HEK293 (cell line): ENCODE results near the gene ZBTB22.
A peak's percentile ranks its signal among the peaks of the same experiment; 100 is the strongest.

ENCODE experiments used
- CTCF ChIA-PET: fragments of 350-600 bp; formaldehyde crosslinking; extraction: SDS; loops from one replicate; lab custom pipeline; 2021; ENCODE audit warnings: antibody characterized with exemption; lab: Yijun Ruan, JAX
- POLR2A ChIA-PET: fragments of 300-600 bp; formaldehyde crosslinking; extraction: SDS; loops from one replicate; lab custom pipeline; 2020; ENCODE audit warnings: antibody characterized with exemption, inconsistent platforms; lab: Yijun Ruan, JAX
- H3K27ac ChIP-seq: fragments of 200-500 bp; sonication (Bioruptor generic); 2 replicates; pipeline ENCODE4 v1.5.1; 2014; ENCODE audit warnings: low read depth, low read length, control low read depth, inconsistent platforms; ENCODE audit errors: extremely low read depth
- H3K36me3 ChIP-seq, 2 experiments: fragments of 200-500 bp in 1 of 2; sonication (Bioruptor generic) in 1 of 2; 1 replicate in 1 of 2; 2 replicates in 1 of 2; pipeline ENCODE4 v1.5.1; 2014 to 2017; ENCODE audit warnings: inconsistent platforms in 2 of 2, low read length in 2 of 2; ENCODE audit not compliant: control insufficient read depth in 2 of 2, insufficient read depth in 1 of 2
- H3K4me1 ChIP-seq: fragments of 200-500 bp; sonication (Bioruptor generic); 2 replicates; pipeline ENCODE4 v1.5.1; 2014; ENCODE audit warnings: mild to moderate bottlenecking, low read length, inconsistent platforms; ENCODE audit not compliant: control insufficient read depth, insufficient read depth
- H3K4me3 ChIP-seq: 2 replicates; pipeline ENCODE4 v1.5.1; 2011; ENCODE audit warnings: low read depth, mild to moderate bottlenecking, control low read depth, low read length, moderate library complexity
- H3K9me3 ChIP-seq: fragments of 200-500 bp; sonication (Bioruptor generic); 2 replicates; pipeline ENCODE4 v1.5.1; 2014; ENCODE audit warnings: low read depth, low read length, inconsistent platforms; ENCODE audit not compliant: control insufficient read depth, insufficient read depth
- EGR2 ChIP-seq: fragments of 450-650 bp; formaldehyde crosslinking; IDR thresholded peaks from 2 replicates; pipeline ENCODE4 v1.5.1; 2016; ENCODE audit warnings: low read depth, missing biosample characterization, missing genetic modification characterization
- GLIS1 ChIP-seq: fragments of 450-650 bp; formaldehyde crosslinking; IDR thresholded peaks from 2 replicates; pipeline ENCODE4 v1.5.1; 2016; ENCODE audit warnings: missing biosample characterization, missing genetic modification characterization
- GLIS2 ChIP-seq: fragments of 450-650 bp; formaldehyde crosslinking; IDR thresholded peaks from 2 replicates; pipeline ENCODE4 v1.5.1; 2016; ENCODE audit warnings: missing biosample characterization, missing genetic modification characterization
- HOXC10 ChIP-seq: sonication (generic); formaldehyde crosslinking; IDR thresholded peaks from 2 replicates; pipeline ENCODE4 v1.8.1; 2023; ENCODE audit warnings: mild to moderate bottlenecking, missing genetic modification reagents
- KLF16 ChIP-seq: fragments of 450-650 bp; formaldehyde crosslinking; IDR thresholded peaks from 2 replicates; pipeline ENCODE4 v1.5.1; 2017; ENCODE audit warnings: missing biosample characterization, missing genetic modification characterization
- KLF7 ChIP-seq: fragments of 450-650 bp; formaldehyde crosslinking; IDR thresholded peaks from 2 replicates; pipeline ENCODE4 v1.5.1; 2016; ENCODE audit warnings: missing biosample characterization, missing genetic modification characterization, borderline replicate concordance
- KLF9 ChIP-seq: fragments of 450-650 bp; formaldehyde crosslinking; IDR thresholded peaks from 2 replicates; pipeline ENCODE4 v1.5.1; 2016; ENCODE audit warnings: missing biosample characterization, missing genetic modification characterization, low read depth
- SP2 ChIP-seq: fragments of 450-650 bp; formaldehyde crosslinking; IDR thresholded peaks from 2 replicates; pipeline ENCODE4 v1.5.1; 2016; ENCODE audit warnings: missing biosample characterization, missing genetic modification characterization
- TRIM28 ChIP-seq: IDR thresholded peaks from 2 replicates; pipeline ENCODE4 v1.6.1; 2011; ENCODE audit warnings: low read length, control low read depth, borderline replicate concordance
- ZBTB7A ChIP-seq: fragments of 450-650 bp; formaldehyde crosslinking; IDR thresholded peaks from 2 replicates; pipeline ENCODE4 v1.5.1; 2016; ENCODE audit warnings: low read depth, missing biosample characterization, missing genetic modification characterization
- ZFHX2 ChIP-seq: fragments of 450-650 bp; formaldehyde crosslinking; conservative IDR thresholded peaks from 2 replicates; pipeline ENCODE4 v1.5.1; 2016; ENCODE audit warnings: missing biosample characterization, missing genetic modification characterization
- ZFP37 ChIP-seq: fragments of 450-650 bp; formaldehyde crosslinking; IDR thresholded peaks from 2 replicates; pipeline ENCODE4 v1.5.1; 2016; ENCODE audit warnings: missing biosample characterization, missing genetic modification characterization
- ZNF133 ChIP-seq: fragments of 450-650 bp; formaldehyde crosslinking; IDR thresholded peaks from 2 replicates; pipeline ENCODE4 v1.5.1; 2016; ENCODE audit warnings: missing biosample characterization, missing genetic modification characterization
- ZNF140 ChIP-seq: fragments of 450-650 bp; formaldehyde crosslinking; IDR thresholded peaks from 2 replicates; pipeline ENCODE4 v1.5.1; 2016; ENCODE audit warnings: missing biosample characterization, missing genetic modification characterization
- ZNF169 ChIP-seq: fragments of 450-650 bp; formaldehyde crosslinking; IDR thresholded peaks from 2 replicates; pipeline ENCODE4 v1.5.1; 2016; ENCODE audit warnings: missing biosample characterization, missing genetic modification characterization
- ZNF223 ChIP-seq: fragments of 450-650 bp; formaldehyde crosslinking; IDR thresholded peaks from 2 replicates; pipeline ENCODE4 v1.5.1; 2016; ENCODE audit warnings: missing biosample characterization, missing genetic modification characterization
- ZNF335 ChIP-seq: fragments of 450-650 bp; formaldehyde crosslinking; conservative IDR thresholded peaks from 2 replicates; pipeline ENCODE4 v1.5.1; 2016; ENCODE audit warnings: missing biosample characterization, missing genetic modification characterization
- ZNF391 ChIP-seq: fragments of 450-650 bp; formaldehyde crosslinking; IDR thresholded peaks from 2 replicates; pipeline ENCODE4 v1.5.1; 2016; ENCODE audit warnings: low read depth, missing biosample characterization, missing genetic modification characterization, borderline replicate concordance
- ZNF416 ChIP-seq: fragments of 450-650 bp; formaldehyde crosslinking; IDR thresholded peaks from 2 replicates; pipeline ENCODE4 v1.5.1; 2016; ENCODE audit warnings: missing biosample characterization, missing genetic modification characterization
- ZNF423 ChIP-seq: fragments of 450-650 bp; formaldehyde crosslinking; IDR thresholded peaks from 2 replicates; pipeline ENCODE4 v1.5.1; 2016; ENCODE audit warnings: missing biosample characterization, missing genetic modification characterization
- ZNF426 ChIP-seq: fragments of 450-650 bp; formaldehyde crosslinking; IDR thresholded peaks from 2 replicates; pipeline ENCODE4 v1.5.1; 2017; ENCODE audit warnings: missing biosample characterization, missing genetic modification characterization, mild to moderate bottlenecking, inconsistent platforms, moderate library complexity
- ZNF654 ChIP-seq: fragments of 450-650 bp; formaldehyde crosslinking; IDR thresholded peaks from 2 replicates; pipeline ENCODE4 v1.5.1; 2016; ENCODE audit warnings: low read depth, missing biosample characterization, missing genetic modification characterization
- ZNF677 ChIP-seq: fragments of 450-650 bp; IDR thresholded peaks from 2 replicates; pipeline ENCODE4 v1.5.0; 2018; ENCODE audit warnings: missing biosample characterization, mild to moderate bottlenecking, missing genetic modification characterization, moderate library complexity
- ZNF837 ChIP-seq: fragments of 450-650 bp; formaldehyde crosslinking; IDR thresholded peaks from 2 replicates; pipeline ENCODE4 v1.5.1; 2016; ENCODE audit warnings: missing biosample characterization, missing genetic modification characterization
- TF ChIP-seq, protein P1 (sequence below): fragments of 450-650 bp; formaldehyde crosslinking; IDR thresholded peaks from 2 replicates; pipeline ENCODE4 v1.5.1; 2016; ENCODE audit warnings: missing biosample characterization, missing genetic modification characterization
- TF ChIP-seq, protein P2 (sequence below): fragments of 450-650 bp; formaldehyde crosslinking; IDR thresholded peaks from 2 replicates; pipeline ENCODE4 v1.5.1; 2016; ENCODE audit warnings: missing biosample characterization, missing genetic modification characterization
- TF ChIP-seq, protein P3 (sequence below): fragments of 450-650 bp; formaldehyde crosslinking; IDR thresholded peaks from 2 replicates; pipeline ENCODE4 v1.5.1; 2016; ENCODE audit warnings: missing biosample characterization, missing genetic modification characterization
- TF ChIP-seq, protein P4 (sequence below): fragments of 450-650 bp; formaldehyde crosslinking; IDR thresholded peaks from 2 replicates; pipeline ENCODE4 v1.5.1; 2016; ENCODE audit warnings: missing biosample characterization, missing genetic modification characterization
- TF ChIP-seq, protein P5 (sequence below): fragments of 450-650 bp; formaldehyde crosslinking; IDR thresholded peaks from 2 replicates; pipeline ENCODE4 v1.5.1; 2016; ENCODE audit warnings: missing biosample characterization, missing genetic modification characterization

Gene ZBTB22

DNA sequence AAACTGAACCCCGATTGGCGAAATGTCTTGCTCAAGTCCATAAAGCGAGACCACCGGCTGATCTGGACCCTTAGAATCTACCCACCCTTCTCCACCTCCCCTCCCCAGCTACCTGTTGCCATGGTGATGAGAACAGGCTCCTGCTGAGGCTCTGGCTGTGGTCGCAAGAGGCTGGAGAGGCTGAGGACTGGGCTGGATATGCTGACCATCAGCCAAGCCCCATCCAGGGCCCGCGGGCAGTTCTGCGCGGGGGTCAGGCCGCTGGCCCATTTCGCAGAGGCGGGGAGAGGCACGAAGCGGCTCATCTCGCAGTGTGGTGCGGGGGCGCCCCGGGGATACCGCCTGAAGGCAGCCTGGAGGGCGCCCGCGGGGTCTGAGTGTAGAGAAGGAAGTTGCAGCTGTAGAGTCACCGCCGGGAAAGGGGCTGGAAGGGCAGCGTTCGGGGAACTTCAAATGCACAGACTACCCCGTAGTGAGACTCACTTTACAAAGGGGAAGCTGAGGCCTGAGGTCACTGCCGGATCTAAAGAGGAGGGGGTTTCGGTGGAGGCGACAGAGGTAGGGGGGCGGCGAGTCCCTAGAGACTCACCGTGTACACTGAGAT lies 4.3 kb downstream of the ZBTB22 start (continued):
- TF ChIP-seq SP2 (no peak), ZNF416 (no peak), ZNF837 (tag by site-specific recombination) (no peak), ZNF140 (tag by site-specific recombination) (no peak), ZFP37 (tag by site-specific recombination) (peak; percentile 60; the same call in 1 of the 2 replicates), TRIM28 (no peak), ZNF654 (no peak), ZNF391 (tag by site-specific recombination) (0 out of 2 replicates have a peak, but pooled peaks have one; percentile 29), KLF9 (tag by site-specific recombination) (no peak), KLF7 (tag by site-specific recombination) (0 out of 2 replicates have a peak, but pooled peaks have one; percentile 5), ZNF335 (peak; percentile 93), KLF16 (tag by site-specific recombination) (no peak), ZFHX2 (peak; percentile 76), ZNF423 (tag by site-specific recombination) (peak; percentile 73), ZBTB7A (0 out of 2 replicates have a peak, but pooled peaks have one; percentile 15)
- TF ChIP-seq, protein P1, sequence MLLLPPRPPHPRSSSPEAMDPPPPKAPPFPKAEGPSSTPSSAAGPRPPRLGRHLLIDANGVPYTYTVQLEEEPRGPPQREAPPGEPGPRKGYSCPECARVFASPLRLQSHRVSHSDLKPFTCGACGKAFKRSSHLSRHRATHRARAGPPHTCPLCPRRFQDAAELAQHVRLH (tag by site-specific recombination): no peak
- TF ChIP-seq, protein P2, sequence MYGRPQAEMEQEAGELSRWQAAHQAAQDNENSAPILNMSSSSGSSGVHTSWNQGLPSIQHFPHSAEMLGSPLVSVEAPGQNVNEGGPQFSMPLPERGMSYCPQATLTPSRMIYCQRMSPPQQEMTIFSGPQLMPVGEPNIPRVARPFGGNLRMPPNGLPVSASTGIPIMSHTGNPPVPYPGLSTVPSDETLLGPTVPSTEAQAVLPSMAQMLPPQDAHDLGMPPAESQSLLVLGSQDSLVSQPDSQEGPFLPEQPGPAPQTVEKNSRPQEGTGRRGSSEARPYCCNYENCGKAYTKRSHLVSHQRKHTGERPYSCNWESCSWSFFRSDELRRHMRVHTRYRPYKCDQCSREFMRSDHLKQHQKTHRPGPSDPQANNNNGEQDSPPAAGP (tag by site-specific recombination): peak; percentile 35; the same call in 1 of the 2 replicates
- TF ChIP-seq, protein P3, sequence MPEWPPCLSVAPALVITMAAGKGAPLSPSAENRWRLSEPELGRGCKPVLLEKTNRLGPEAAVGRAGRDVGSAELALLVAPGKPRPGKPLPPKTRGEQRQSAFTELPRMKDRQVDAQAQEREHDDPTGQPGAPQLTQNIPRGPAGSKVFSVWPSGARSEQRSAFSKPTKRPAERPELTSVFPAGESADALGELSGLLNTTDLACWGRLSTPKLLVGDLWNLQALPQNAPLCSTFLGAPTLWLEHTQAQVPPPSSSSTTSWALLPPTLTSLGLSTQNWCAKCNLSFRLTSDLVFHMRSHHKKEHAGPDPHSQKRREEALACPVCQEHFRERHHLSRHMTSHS: no peak
- TF ChIP-seq, protein P4, sequence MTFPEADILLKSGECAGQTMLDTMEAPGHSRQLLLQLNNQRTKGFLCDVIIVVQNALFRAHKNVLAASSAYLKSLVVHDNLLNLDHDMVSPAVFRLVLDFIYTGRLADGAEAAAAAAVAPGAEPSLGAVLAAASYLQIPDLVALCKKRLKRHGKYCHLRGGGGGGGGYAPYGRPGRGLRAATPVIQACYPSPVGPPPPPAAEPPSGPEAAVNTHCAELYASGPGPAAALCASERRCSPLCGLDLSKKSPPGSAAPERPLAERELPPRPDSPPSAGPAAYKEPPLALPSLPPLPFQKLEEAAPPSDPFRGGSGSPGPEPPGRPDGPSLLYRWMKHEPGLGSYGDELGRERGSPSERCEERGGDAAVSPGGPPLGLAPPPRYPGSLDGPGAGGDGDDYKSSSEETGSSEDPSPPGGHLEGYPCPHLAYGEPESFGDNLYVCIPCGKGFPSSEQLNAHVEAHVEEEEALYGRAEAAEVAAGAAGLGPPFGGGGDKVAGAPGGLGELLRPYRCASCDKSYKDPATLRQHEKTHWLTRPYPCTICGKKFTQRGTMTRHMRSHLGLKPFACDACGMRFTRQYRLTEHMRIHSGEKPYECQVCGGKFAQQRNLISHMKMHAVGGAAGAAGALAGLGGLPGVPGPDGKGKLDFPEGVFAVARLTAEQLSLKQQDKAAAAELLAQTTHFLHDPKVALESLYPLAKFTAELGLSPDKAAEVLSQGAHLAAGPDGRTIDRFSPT (tag by site-specific recombination): no peak

DNA sequence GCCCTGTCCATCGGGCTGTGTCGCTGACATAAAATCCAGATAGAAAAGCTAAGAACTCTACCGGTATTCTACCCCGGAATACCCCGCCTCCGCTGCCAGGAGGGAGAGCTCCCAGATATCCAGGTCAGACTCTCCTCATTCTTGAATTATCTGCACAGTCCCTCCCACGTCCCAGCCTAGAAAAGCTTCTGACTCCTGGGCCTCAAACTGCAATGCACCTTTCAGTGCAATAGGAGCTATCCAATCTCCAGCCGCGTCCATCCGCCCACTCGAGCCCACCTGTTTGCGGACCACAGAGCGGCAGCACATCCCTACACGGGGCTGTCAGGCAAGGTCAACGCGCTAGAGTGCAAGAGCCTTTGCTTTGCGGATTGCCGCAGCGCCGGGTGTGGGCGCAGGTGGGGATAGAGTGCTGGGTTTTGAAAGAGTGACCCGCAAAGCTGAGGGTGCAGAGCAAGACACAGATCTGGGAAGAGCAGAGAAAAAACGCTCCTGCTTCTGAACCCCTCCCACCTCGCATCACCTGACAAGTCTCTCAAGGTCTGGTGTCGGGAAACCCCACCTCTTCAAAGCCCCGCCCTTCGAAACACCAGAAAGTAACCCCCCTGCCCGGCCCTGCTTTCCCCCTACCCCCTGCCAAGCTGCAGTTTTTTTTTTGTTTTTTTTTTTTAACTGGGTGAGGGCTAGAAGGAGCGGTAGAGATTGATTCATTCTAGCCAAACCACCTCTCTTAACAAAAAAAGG lies 5.0 kb downstream of the ZBTB22 start:
- ChIA-PET POLR2A (interaction anchor here (0.5 to 5.0 kb wide), 17 partner anchors 9 to 341 kb away, joined by 3 to 50 read pairs (median 7); partner anchors contain the start of genes B3GALT4, PFDN6, RGL2 and RPS18), CTCF (interaction anchor here (0.6 to 7.0 kb wide), 16 partner anchors 11 to 1238 kb away, joined by 3 to 53 read pairs (median 5); partner anchors contain the start of genes B3GALT4 and RGL2)
- Histone ChIP-seq H3K27ac (peak overlapping the region; percentile 79), H3K4me1 (peaks cover 5% of the 10 kb centered on the region), H3K4me3 (peak overlapping the region; percentile 61), H3K36me3 (peaks cover 0 to 10% of the 10 kb centered on the region in 2 experiments; a peak in 2 of 3 replicates), H3K9me3 (no peaks in the 10 kb centered on the region)
- TF ChIP-seq GLIS2 (tag by site-specific recombination): peak; percentile 80
- no peak for TF ChIP-seq ZNF677
- TF ChIP-seq ZBTB7A: no peak
- no peak for TF ChIP-seq ZNF169 (tag by site-specific recombination)
- TF ChIP-seq GLIS1 (tag by site-specific recombination): peak; percentile 95
- TF ChIP-seq SP2: peak; percentile 64
- TF ChIP-seq EGR2 (tag by site-specific recombination): peak; percentile 86
- TF ChIP-seq ZNF133 (tag by site-specific recombination): no peak
- no peak for TF ChIP-seq ZNF426
- TF ChIP-seq, protein P4 (tag by site-specific recombination): no peak
- no peak for TF ChIP-seq ZNF223 (tag by site-specific recombination)
- TF ChIP-seq, protein P5, sequence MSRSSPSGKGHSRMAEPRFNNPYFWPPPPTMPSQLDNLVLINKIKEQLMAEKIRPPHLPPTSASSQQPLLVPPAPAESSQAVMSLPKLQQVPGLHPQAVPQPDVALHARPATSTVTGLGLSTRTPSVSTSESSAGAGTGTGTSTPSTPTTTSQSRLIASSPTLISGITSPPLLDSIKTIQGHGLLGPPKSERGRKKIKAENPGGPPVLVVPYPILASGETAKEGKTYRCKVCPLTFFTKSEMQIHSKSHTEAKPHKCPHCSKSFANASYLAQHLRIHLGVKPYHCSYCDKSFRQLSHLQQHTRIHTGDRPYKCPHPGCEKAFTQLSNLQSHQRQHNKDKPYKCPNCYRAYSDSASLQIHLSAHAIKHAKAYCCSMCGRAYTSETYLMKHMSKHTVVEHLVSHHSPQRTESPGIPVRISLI (tag by site-specific recombination): peak; percentile 87; the same call in 1 of the 2 replicates
- TF ChIP-seq HOXC10 (CRISPR knock-in tag): no peak
